SK-N-SH treated with all-trans-retinoic acid at 6 μM for 48 hours (cell line): ENCODE data around the gene NIT2.
A peak's percentile ranks its signal among the peaks of the same experiment; 100 is the strongest.

Source experiments
- ATAC-seq: fragments of 200-7000 bp; cut with Tn5 transposase; 3 replicates; pipeline ENCODE4 v1.9.1; 2020; ENCODE audit warnings: mild to moderate bottlenecking, moderate library complexity
- ARNTL ChIP-seq: fragments of 450-650 bp; formaldehyde crosslinking; IDR thresholded peaks from 2 replicates; pipeline ENCODE4 v1.5.0; 2020; ENCODE audit warnings: low read depth, mild to moderate bottlenecking, moderate library complexity, borderline replicate concordance
- BACH2 ChIP-seq: fragments of 250-450 bp; sonication (Bioruptor Pico); IDR thresholded peaks from 2 replicates; pipeline ENCODE4 v1.9.0; 2021; ENCODE audit warnings: mild to moderate bottlenecking, borderline replicate concordance
- CREB5 ChIP-seq: fragments of 250-450 bp; sonication (Bioruptor Pico); IDR thresholded peaks from 2 replicates; pipeline ENCODE4 v1.5.1; 2020; ENCODE audit warnings: low read depth, mild to moderate bottlenecking, moderate library complexity
- CSDC2 ChIP-seq: fragments of 250-450 bp; sonication (Bioruptor Pico); IDR thresholded peaks from 2 replicates; pipeline ENCODE4 v1.5.0; 2020; ENCODE audit warnings: mild to moderate bottlenecking, moderate library complexity
- ESRRG ChIP-seq: fragments of 250-450 bp; sonication (Bioruptor Pico); IDR thresholded peaks from 2 replicates; pipeline ENCODE4 v1.6.1; 2021; ENCODE audit warnings: mild to moderate bottlenecking
- GLIS3 ChIP-seq: fragments of 250-450 bp; sonication (Bioruptor Pico); IDR thresholded peaks from 2 replicates; pipeline ENCODE4 v1.5.0; 2020; ENCODE audit warnings: mild to moderate bottlenecking, moderate library complexity
- ISL1 ChIP-seq: fragments of 250-450 bp; sonication (Bioruptor Pico); IDR thresholded peaks from 2 replicates; pipeline ENCODE4 v2.1.2; 2022; ENCODE audit warnings: mild to moderate bottlenecking, moderate library complexity
- OSR1 ChIP-seq: fragments of 250-450 bp; sonication (Bioruptor Pico); IDR thresholded peaks from 2 replicates; pipeline ENCODE4 v1.8.0; 2022; ENCODE audit warnings: moderate library complexity, mild to moderate bottlenecking, inconsistent platforms
- POU6F1 ChIP-seq: fragments of 250-450 bp; sonication (Bioruptor Pico); IDR thresholded peaks from 2 replicates; pipeline ENCODE4 v1.8.0; 2021; ENCODE audit warnings: low read depth, mild to moderate bottlenecking, moderate library complexity, borderline replicate concordance
- PPARA ChIP-seq: fragments of 250-450 bp; sonication (Bioruptor Pico); IDR thresholded peaks from 2 replicates; pipeline ENCODE4 v1.5.0; 2020; ENCODE audit warnings: mild to moderate bottlenecking, borderline replicate concordance
- SNAI2 ChIP-seq: fragments of 250-450 bp; sonication (Bioruptor Pico); IDR thresholded peaks from 2 replicates; pipeline ENCODE4 v1.5.0; 2020; ENCODE audit warnings: mild to moderate bottlenecking, moderate library complexity
- TSHZ2 ChIP-seq: fragments of 250-450 bp; sonication (Bioruptor Pico); IDR thresholded peaks from 2 replicates; pipeline ENCODE4 v1.5.0; 2020; ENCODE audit warnings: mild to moderate bottlenecking, moderate library complexity
- ZC3H10 ChIP-seq: fragments of 250-450 bp; sonication (Bioruptor Pico); IDR thresholded peaks from 2 replicates; pipeline ENCODE4 v1.5.1; 2021; ENCODE audit warnings: mild to moderate bottlenecking, moderate library complexity
- ZFP3 ChIP-seq: fragments of 250-450 bp; sonication (Bioruptor Pico); IDR thresholded peaks from 2 replicates; pipeline ENCODE4 v1.5.0; 2020; ENCODE audit warnings: mild to moderate bottlenecking, moderate library complexity
- ZFP30 ChIP-seq: fragments of 450-650 bp; formaldehyde crosslinking; IDR thresholded peaks from 2 replicates; pipeline ENCODE4 v1.5.0; 2022; ENCODE audit warnings: mild to moderate bottlenecking, moderate library complexity
- ZNF565 ChIP-seq: fragments of 450-650 bp; formaldehyde crosslinking; conservative IDR thresholded peaks from 2 replicates; pipeline ENCODE4 v1.5.0; 2020; ENCODE audit warnings: low read depth, mild to moderate bottlenecking, moderate library complexity
- ZNF70 ChIP-seq: fragments of 450-650 bp; formaldehyde crosslinking; IDR thresholded peaks from 2 replicates; pipeline ENCODE4 v1.5.0; 2020; ENCODE audit warnings: mild to moderate bottlenecking, moderate library complexity
- ZNF8 ChIP-seq: fragments of 450-650 bp; formaldehyde crosslinking; IDR thresholded peaks from 2 replicates; pipeline ENCODE4 v1.5.0; 2020; ENCODE audit warnings: mild to moderate bottlenecking, moderate library complexity
- TF ChIP-seq, protein P1 (sequence below): fragments of 250-450 bp; sonication (Bioruptor Pico); IDR thresholded peaks from 2 replicates; pipeline ENCODE4 v1.5.1; 2021; ENCODE audit warnings: mild to moderate bottlenecking, moderate library complexity

The NIT2 gene, protein sequence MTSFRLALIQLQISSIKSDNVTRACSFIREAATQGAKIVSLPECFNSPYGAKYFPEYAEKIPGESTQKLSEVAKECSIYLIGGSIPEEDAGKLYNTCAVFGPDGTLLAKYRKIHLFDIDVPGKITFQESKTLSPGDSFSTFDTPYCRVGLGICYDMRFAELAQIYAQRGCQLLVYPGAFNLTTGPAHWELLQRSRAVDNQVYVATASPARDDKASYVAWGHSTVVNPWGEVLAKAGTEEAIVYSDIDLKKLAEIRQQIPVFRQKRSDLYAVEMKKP

DNA sequence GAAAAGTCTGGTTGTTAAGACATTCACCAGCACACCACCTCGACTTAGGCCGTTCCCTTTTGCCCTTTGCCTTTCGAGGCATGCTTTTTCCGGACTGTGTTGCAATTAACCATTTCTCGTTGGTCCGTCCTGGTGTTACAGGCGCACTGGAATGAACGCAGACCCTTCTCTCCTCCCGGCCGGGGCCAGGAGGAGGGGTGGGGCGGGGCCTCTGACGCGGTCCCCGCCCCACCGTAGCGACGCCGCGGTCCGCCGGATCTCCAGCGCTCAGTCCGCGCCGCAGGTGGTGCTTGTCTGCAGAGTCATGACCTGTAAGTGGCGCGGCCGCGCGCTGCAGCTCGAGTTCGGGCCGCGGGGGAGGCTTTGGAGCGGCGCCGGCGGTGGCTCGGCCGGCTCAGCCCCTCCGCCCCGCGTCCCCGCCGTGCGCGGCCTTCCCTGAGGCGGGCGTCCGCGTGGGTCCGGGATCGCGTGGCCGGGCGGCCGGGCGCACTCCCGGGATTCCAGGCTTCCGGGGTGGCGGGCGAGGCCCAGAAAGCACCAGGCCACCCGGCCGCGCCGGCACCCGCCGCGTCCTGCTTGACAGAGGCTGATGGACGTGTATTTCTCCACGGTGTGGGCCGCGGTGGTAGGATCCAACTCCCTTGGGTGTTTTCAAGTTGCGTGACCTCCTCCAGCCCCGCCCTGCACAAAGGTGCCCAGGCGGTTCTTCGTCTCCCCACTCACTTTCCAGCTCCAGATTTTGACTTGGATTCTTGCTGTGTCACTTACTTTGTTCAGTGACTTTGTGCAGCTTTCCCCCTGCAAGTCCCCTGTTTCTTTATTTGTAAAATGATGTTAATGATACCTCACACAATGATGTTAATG, at the start of gene NIT2:
NIT2 (plus strand) TSS at position 270 of the 864 bp plus-strand sequence; CDS start at position 305, 35 bp downstream.
- ATAC-seq = peak; percentile 97
- TF ChIP-seq CSDC2 (CRISPR knock-in tag) (0 out of 2 replicates have a peak, but pooled peaks have one; percentile 39), TSHZ2 (CRISPR knock-in tag) (0 out of 2 replicates have a peak, but pooled peaks have one; percentile 30), PPARA (CRISPR knock-in tag) (no peak), POU6F1 (CRISPR knock-in tag) (no peak)

DNA sequence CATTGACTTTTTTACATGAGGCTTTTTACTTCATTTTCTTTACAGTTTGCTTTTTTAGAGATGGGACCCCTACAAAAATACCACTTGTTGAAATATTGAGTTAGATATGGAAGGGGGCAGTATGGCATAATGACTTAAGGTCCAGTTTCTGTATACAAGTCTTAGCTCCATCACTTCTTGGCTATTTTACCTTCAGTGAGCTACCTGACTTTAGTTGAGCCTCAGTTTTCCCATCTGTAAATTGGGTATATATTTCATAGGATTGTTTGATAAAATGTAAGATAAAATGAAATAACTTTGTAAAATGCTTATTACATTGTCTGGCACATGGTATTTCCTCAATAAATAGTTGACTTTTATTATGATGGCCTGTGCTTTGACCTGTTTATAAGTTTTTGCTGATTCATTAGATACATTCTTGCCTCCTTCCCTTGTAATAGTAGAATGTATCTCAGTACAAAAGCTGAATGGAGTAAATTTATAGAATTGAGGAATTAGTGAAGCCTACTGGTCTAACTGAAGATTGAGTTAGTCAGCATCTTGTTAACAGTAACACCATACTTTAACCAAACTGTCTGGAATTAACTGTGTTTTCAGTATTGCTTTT, 46.2 kb upstream of the NIT2 start:
- TF ChIP-seq POU6F1 (CRISPR knock-in tag) (no peak), TSHZ2 (CRISPR knock-in tag) (no peak), BACH2 (CRISPR knock-in tag) (no peak), ZFP30 (no peak), GLIS3 (no peak), OSR1 (CRISPR knock-in tag) (no peak), CREB5 (no peak), ZC3H10 (CRISPR knock-in tag) (no peak), ZNF70 (CRISPR knock-in tag) (no peak), ISL1 (no peak), ZFP3 (CRISPR knock-in tag) (no peak), ESRRG (no peak), ZNF8 (no peak), ARNTL (CRISPR knock-in tag) (no peak), ZNF565 (CRISPR knock-in tag) (no peak), SNAI2 (CRISPR knock-in tag) (no peak)
- TF ChIP-seq, protein P1, sequence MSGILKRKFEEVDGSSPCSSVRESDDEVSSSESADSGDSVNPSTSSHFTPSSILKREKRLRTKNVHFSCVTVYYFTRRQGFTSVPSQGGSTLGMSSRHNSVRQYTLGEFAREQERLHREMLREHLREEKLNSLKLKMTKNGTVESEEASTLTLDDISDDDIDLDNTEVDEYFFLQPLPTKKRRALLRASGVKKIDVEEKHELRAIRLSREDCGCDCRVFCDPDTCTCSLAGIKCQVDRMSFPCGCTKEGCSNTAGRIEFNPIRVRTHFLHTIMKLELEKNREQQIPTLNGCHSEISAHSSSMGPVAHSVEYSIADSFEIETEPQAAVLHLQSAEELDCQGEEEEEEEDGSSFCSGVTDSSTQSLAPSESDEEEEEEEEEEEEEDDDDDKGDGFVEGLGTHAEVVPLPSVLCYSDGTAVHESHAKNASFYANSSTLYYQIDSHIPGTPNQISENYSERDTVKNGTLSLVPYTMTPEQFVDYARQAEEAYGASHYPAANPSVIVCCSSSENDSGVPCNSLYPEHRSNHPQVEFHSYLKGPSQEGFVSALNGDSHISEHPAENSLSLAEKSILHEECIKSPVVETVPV (CRISPR knock-in tag) = no peak
- no peak for ATAC-seq
